AG08396 (cell line): ENCODE data around the gene ZNF286A.
"Not testable (repeated sequence)": the region's sequence is repeated elsewhere in the genome, so short reads cannot be mapped to it uniquely, and the experiment has no call there.

Experiments used
- DNase-seq: peaks from one replicate; pipeline ENCODE4 v3.0.0; 2012; ENCODE audit warnings: low spot score, mixed read lengths

Gene ZNF286A

GRCh38 chr17:15699937-15700336, 385 bp downstream of the ZNF286A start:
- not testable (repeated sequence) for DNase-seq

GRCh38 chr17:15704239-15704638, 4.7 kb downstream of the ZNF286A start:
- not testable (repeated sequence) for DNase-seq

- not testable (repeated sequence) for DNase-seq
Measured at GRCh38 chr17:15704813-15705212, 5.3 kb downstream of the ZNF286A start.

GRCh38 chr17:15708879-15709278, 9.3 kb downstream of the ZNF286A start:
- DNase-seq = not testable (repeated sequence)

GRCh38 chr17:15716601-15717563, 17.3 kb downstream of the ZNF286A start:
- not testable (repeated sequence) for DNase-seq

- DNase-seq = not testable (repeated sequence)
Measured at GRCh38 chr17:15730535-15730934, 31.0 kb downstream of the ZNF286A start.

- not testable (repeated sequence) for DNase-seq
Measured at GRCh38 chr17:15731900-15732299, 32.3 kb downstream of the ZNF286A start, which contains the start of gene TBC1D26. Gene TBC1D26 (plus strand): TSS chr17:15732283. CDS start chr17:15735349, 3,066 bp downstream.

- not testable (repeated sequence) for DNase-seq
Measured at GRCh38 chr17:15733174-15733789, 33.7 kb downstream of the ZNF286A start.

GRCh38 chr17:15736578-15736977, 37.0 kb downstream of the ZNF286A start:
- DNase-seq = not testable (repeated sequence)

- no peak for DNase-seq
Measured at GRCh38 chr17:15738066-15738465, 38.5 kb downstream of the ZNF286A start.

- not testable (repeated sequence) for DNase-seq
Measured at GRCh38 chr17:15739259-15739658, 39.7 kb downstream of the ZNF286A start.

GRCh38 chr17:15740041-15740440, 40.5 kb downstream of the ZNF286A start:
- DNase-seq = not testable (repeated sequence)

- no peak for DNase-seq
Measured at GRCh38 chr17:15740570-15741120, 41.1 kb downstream of the ZNF286A start.

- no peak for DNase-seq
Measured at GRCh38 chr17:15741624-15742023, 42.1 kb downstream of the ZNF286A start.

- no peak for DNase-seq
Measured at GRCh38 chr17:15742051-15742795, 42.7 kb downstream of the ZNF286A start.

GRCh38 chr17:15742921-15743320, 43.4 kb downstream of the ZNF286A start:
- no peak for DNase-seq

- DNase-seq = no peak
Measured at GRCh38 chr17:15744074-15744676, 44.6 kb downstream of the ZNF286A start.

GRCh38 chr17:15744885-15745284, 45.3 kb downstream of the ZNF286A start:
- no peak for DNase-seq

- DNase-seq = not testable (repeated sequence)
Measured at GRCh38 chr17:15749403-15749802, 49.9 kb downstream of the ZNF286A start.

GRCh38 chr17:15768865-15769533, 69.4 kb downstream of the ZNF286A start:
- DNase-seq = not testable (repeated sequence)
